Astrocyte of the hippocampus (primary cell): ENCODE results near the gene PTPRN2.

Experiments
- DNase-seq: peaks from one replicate; pipeline ENCODE4 v3.0.0; 2011; ENCODE audit warnings: low read depth, low spot score

Gene PTPRN2

DNA sequence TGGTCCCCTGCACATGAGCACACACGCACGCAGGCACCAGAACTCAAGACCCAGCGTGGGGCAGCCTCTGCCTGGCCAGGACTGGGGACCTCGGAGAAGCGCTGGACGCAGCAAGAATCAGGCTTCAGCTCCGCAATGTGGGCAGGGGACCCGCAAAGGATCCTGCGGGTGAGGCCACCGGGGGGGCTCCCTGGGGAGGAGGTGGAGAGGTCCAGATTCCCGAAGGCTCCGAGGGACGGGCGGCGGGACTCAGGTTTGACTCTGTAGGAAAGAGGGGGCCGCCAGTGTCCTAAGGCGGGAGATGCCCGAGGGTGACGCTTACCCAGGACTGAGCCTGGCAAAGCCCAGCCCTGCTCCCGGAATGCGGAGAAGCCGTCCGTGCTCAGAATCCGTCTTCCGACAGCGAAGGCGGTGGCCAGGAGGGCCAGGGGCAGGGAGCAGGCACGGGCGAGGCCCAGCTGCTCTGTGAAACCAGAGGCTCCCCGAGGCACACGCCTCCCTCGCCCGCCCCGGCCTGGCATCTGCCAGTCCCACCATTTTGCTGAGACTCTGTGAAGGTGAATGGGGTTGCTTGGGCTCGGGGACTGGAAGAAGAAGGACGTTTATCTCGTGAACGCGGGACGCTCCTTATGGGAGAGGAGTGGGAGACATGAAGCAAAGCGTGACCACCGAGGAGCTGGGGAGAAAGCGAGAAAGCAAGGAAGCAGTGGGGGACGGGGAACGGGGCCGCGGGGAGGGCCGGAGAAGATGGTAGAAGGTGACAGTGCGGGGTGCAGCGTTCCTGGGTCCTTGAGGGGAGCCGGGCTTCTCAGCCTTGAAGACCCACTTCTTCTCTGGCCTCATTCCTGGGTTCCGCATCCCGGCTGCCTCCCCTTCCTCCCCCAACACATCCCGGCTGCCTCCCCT lies 489.2 kb downstream of the PTPRN2 start:
- no peak for DNase-seq

DNA sequence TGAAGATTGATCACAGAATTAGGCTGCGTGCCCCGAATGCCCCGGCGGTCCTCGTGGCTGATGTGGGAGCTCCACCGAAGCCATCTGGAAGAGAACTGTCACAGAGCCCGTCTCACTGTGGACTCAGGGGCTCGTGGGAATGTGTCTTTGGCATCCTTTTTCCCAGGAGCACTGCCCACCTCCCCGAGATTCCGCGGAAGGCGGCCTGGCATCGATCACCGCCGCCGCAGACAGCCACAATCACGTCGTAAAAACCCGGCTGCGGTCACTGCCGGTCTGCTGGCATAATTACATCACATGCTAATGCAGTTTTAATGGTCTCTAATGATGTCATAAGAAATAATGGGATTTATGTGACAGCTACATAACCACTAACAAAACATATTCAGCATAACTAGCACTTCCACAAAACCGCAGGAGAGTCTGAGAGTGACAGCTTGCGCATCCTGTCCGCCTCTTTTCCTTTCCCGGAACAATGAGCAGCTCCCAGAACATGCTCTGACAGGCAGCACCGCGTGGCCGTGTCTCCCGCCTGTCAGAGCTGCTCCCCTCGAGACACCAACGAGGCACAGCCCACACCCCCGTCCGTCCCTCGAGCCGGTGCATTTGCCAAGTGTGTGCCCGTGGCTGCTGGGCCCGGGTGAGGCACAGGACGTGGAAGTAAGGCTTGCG lies 490.0 kb downstream of the PTPRN2 start:
- peak; percentile 50 for DNase-seq

DNA sequence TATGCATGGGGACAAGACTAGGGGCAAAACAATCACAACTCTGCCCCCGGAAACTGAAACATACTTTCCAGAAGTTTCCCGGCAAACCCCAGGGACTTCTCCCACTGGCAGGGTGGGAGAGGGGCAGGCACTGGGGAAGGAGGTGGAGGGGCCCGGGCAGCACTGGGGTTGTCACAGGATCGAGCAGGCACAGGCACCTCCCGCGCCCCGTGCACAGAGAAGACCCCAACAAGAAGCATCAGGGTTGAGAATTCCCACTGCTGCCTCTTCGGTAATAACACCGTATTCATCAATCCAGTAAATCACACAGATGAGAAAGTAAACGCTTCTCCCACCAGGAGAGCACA lies 490.5 kb downstream of the PTPRN2 start:
- DNase-seq: no peak

DNA sequence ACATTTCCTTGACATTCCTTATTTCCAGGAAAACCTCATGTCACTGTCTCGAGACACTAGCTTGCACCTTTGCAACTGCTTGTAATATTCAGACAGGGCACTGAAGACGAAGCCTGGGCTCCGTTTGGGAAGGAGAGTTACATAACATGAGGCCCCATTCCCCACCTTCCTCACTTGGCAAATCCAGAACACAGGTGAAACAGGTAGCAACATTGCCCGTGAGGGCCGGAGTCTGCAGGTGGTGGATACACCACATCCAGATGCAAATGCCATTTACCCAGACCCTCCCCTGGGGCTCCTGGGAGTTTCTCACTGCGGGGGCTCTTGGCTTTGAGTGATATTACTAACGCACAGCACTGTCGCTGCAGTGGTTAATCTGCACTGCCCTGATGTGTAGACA lies 491.0 kb downstream of the PTPRN2 start:
- DNase-seq: no peak

DNA sequence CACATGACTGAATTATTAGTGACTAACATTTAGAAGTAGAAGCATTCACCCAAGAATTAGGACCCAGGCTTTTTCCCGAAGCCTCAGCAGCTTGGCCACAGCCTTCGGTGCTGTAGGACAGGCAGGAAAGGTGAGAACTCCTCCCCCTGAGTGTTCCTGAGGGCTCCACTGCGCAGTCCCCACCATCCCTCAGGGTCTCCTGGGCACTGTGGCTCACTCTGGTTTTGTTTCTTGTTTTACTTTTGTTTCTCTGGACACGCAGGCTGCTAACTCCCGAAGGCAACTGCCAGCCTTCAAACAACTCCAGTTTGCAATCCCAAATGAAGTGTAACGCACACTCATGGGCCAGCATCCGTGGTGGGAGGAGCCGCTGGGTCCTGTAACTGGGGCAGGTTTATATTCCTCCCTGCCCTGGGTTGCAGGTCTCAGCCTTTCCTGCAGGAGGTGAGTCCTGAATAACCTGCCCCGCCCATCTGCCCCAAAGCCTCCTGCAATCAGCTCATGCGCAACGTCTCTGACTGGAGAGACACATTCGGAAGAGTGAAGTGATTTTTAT lies 492.9 kb downstream of the PTPRN2 start:
- no peak for DNase-seq

DNA sequence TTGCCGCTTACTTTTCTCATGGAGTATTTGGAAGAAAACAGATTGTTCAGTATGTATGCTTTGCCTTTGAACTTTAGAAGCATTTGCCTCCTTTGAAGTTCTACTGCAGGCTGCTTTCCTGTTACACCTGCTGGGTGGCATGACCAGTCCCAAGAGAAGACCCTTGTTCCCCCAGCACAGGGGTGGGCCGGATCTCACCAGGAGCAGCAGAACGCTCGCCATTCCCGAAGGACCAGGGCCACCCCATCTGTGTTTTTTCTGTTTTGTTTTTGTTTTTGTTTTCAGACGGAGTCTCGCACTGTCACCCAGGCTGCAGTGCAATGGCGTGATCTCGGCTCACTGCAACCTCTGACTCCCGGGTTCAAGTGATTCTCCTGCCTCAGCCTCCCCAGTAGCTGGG lies 493.6 kb downstream of the PTPRN2 start:
- DNase-seq: no peak

DNA sequence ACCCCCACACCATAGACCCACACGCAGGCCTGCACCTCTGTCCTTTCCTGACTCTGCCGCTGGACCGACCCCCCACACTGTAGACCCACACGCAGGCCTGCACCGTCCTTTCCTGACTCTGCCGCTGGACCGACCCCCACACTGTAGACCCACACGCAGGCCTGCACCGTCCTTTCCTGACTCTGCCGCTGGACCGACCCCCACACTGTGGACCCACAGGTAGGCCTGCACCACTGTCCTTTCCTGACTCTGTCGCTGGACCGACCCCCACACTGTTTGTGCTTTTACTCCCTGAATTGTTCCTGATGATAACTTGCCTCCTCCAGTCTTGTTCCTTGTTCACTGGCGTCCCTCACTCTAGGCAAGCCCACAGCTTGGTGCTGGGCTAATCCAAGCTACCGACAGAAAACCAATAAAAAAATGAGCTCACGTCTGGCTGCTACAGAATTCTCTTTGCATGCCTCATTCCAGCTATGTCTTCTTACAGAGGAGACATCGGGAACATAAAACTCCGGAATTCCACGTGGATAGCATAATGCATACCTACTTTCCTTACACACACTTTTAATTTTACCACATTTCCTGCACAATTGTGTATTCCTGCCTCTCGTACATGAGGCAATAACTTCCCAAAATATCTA lies 494.3 kb downstream of the PTPRN2 start:
- DNase-seq: no peak

DNA sequence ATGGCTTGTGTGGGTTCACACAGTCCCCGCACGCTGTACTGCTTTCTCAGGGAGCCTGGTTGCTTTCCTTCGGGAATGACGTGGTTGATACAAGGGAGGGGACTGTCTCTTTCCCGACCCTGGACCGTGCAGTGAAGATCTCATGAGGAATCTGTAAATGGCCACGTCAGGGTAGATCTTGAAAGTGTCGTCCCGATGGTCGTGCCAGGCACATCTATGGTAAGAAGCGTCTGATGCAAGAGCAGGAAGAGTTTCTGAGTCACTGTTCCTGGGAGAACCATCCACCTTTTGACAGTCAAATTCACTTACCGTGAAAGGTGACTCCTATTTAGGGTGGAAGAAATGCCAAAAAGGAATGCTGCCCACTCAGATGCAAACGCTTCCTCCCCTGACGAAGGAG lies 500.4 kb downstream of the PTPRN2 start:
- DNase-seq: no peak

DNA sequence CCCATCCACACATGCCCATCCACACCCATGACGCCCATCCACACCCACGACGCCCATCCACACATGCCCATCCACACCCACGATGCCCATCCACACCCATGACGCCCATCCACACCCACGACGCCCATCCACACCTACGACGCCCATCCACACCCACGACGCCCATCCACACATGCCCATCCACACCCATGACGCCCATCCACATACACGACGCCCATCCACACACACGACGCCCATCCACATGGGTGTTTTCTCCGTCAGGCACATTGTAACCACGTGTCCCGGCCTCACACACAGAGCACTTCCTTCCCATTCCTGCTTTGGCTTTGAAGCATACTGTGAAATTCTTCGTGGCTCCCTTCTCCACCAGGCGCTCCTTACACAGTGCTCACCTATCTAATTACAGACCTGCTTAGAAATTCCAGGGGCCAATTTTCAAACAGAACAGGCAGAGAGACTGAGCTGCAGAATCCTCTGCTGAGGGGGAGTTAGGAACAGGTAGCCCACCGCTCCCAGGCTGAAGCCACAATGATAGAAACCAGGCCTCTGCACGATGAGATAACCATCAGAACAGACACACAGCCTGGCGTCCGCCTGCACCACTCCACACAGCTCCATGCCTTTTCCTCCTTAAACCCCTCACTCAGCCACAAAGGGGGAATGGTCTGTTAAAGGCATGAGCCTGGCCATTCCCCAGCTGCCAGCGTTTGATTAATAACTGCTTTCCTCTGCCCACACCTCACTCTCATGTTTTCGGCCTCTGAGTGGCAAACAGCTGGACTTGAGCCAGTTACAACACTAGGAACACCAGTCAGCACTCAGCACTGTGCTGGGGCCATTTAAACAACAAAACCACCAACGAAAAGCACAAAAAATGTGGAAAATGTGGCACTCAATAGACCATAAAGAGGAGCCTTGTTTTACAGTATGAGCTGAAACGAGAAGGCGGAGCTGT lies 501.6 kb downstream of the PTPRN2 start:
- DNase-seq: peak; percentile 41

DNA sequence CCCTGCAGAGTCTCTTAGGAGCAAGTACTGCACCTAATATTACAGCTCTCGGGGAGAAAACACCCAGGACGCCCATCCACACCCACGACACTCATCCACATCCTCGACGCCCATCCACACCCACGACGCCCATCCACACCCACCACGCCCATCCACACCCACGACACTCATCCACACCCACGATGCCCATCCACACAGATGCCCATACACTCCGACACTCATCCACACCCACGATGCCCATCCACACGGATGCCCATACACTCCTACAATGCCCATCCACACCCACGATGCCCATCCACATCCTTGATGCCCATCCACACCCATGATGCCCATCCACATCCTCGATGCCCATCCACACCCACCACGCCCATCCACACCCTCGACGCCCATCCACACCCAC lies 503.1 kb downstream of the PTPRN2 start:
- DNase-seq: no peak

DNA sequence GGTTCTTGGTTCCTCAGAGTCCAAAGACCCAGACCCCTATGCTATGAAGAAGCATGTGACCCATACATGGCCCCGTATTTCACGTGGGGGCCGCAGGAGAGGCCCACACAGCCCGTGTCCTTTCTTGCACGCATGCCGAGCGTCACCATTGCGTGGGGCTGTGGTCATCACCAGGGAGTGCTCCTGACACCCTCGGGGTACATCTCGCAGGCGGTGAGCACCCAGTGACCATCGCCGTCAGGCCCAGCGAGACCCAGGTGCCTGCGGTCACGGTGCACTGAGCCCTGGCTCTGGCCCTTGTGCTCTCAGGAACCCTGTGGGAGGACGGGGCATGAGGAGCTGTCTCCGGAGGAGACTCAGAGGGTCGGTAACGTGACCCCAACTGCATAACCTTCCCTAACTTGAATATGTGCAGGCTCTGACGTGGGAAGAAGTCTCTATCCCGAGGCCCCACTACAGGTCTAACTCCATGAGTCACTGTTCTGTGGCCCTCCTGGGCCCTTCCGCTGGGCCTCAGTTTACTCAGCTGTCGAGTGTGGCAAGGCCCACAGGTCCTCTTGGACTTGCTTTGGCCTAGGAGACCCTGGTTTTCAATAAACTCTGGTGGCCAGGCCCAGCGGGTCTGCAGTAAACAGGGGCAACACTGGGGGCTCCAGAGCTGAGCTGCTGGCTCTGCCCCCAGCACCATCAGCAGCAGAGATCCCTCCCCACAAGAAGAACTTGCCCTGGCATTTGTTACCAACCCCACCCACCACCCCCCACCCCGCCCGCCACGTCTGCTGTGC lies 503.9 kb downstream of the PTPRN2 start:
- no peak for DNase-seq

DNA sequence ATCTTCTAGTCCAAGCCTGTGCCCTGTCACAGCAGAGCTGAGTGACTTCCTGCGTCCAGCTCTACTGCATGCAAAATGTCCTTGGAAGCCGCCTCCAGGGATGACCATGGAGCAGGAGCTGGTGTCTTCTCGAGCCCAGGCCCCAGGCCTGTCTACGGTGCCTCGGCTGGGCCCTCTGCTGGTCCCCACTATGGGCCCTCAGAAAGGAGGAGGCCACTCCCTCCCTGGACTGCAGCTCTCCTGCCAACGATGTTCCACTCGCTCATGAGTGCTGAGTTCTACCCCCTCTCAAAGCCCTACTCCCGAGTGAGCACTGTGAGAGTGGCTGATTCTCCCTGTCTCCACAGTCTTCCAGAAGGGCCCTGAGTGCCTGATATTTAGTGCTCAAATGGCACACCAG lies 504.9 kb downstream of the PTPRN2 start:
- no peak for DNase-seq

DNA sequence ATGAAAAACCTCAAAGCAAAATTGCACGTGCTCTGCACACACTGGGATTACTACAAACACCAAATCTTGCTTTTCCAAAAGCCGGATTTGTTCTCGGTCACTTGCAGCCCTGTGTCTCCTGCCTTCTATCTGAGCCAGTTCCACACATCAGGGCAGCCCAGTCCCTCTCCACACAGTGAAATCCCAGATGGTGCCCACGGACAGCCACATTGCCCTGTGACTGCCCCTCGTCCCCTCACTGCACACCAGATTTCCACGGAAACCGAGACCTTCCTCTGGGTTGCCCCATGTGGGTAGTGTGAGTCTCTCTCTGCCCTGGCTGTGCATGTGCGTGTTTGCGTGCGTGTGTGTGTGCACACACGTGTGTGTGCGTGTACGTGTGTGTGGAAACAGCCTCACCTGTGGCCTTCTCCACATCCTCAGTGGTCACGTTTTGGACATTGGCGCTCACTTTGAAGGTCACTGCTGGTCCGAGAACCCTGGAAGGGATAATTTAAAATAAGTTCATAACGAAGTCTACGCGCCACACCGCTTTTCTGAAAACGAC lies 506.7 kb downstream of the PTPRN2 start:
- DNase-seq: no peak

DNA sequence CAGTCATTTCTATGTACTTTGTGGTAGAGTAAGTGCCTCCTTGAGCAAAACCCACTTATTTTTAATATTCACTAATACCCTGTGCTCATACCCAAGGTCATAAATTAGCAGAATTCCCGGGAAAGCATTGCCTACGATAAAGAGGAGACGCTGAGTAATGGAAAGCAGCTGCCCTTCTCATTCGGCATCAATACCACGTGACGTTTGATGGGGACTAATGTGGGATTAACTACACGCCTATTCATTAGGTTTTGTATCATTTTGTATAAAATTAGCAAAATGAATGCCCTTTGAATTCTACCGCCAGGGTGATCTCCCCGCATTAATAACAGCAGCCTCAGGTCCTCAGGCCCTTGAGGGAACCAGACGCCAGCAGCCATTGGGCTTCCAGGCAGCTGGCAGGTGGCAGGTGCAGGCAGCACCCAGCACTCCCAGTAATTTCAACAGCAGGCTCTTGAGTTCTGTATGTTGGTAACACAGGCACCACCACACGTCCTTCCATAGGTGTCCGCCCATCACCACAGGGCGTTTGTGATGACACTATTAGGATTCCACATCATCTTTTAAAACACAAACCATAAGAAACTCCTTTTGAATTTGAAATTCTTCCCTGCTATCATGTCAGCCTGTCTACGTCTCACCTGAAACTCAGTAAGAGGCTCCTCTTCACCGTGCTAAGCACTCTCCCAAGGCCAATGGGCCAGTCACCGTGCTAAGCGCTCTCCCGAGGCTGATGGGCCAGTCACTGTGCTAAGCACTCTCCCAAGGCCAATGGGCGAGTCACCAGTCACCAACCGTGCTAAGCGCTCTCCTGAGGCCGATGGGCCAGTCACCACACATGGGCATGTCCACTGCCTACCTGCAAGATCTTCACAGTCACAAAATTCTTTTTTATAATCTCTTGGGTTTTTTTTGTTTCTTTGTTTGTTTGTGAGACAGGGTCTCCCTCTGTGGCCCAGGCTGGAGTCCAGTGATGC lies 509.4 kb downstream of the PTPRN2 start:
- no peak for DNase-seq

DNA sequence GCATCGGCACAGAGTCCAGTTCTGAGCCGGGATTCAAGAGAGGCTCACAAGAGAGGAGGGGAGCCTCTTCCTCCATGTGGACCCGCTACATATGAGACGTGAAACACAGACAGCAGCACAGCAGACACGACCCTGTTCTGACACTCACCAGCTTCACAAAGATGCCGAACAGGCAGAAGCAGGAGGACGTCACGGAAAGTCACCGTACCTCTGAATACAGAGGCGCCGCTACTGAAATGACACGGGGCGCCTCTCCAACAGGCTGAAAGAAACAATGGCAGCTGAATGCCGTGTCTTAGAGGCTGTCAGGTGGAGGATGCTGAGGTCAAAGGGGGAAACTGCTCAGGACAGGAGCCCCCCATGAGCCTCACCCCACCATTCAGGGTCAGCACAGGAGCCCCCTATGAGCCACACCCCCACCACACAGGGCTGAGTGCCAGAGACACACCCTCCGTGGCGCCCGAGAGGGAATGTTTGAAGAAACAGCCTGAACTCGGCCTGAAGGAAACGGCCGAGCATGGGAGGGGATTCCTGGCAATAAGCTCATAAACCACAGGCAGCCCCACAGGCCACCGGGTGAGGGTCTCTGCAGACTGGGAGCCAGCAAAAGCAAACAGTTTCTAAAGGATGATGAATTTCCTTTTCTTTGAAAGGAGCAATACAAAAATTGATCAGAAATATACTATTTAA lies 510.3 kb downstream of the PTPRN2 start:
- DNase-seq: no peak

DNA sequence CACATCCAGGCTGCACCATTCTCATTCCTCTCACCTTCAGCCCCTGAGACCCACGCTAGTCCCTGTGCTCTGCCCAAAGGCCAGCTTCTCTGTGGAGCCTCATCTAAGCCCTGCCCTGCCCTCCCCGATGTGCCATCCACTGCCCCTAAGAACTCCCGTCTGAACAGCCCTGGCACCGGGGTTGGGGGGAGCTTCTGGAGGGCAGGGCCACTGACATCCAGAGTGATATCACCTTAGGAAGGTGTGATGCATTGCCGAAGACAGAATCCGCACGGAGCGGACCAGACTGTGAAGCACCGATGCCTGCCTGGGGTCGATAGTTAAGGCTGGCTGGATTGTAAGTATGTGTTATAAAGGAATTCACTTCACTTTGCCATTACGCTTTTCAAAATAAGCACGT lies 511.0 kb downstream of the PTPRN2 start:
- no peak for DNase-seq

DNA sequence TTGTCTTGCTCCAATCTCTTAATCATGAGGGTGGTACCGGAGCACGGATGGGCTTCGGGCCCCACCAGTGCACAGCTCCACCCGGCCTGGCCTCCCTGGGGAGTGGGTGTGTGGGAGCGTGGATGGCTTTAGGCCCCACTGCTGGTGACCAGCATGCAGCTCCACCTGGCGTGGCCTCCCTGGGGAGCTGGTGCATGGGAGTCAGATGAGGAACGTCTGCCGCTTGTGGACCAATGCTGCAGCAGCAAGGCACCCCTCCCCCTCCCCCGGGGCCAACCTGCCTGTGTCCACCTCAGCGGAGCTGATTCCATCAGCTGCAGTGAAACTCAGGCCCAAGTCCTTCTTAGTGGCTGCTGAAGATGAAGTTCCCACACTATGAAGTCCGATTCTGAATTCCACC lies 511.4 kb downstream of the PTPRN2 start:
- no peak for DNase-seq

DNA sequence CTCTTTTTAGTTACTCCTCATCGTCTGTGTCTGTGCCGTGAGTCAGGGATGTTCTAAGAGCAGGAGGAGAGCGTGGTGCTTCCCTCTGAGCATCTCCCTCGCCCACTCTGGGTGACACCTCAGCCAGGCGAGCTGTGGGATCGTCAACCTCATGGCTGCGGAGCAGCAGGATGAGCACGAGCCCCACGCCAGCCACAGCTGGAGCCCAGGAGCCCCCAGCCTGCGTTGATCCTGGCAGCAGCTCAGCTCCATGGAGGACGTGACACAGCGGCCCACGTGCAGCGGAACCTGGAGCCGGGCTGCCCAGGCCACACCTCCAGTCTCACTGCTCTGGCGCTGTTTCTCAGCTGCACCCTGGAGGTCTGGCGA lies 512.0 kb downstream of the PTPRN2 start:
- DNase-seq: no peak
